GM19397 (cell line): ENCODE measurements around the gene CABP1.
A peak's percentile ranks its signal among the peaks of the same experiment; 100 is the strongest.
"Not testable (repeated sequence)": the region's sequence is repeated elsewhere in the genome, so short reads cannot be mapped to it uniquely, and the experiment has no call there.

Source experiments
- ATAC-seq: cut with Tn5 transposase; IDR thresholded peaks from one replicate; pipeline ENCODE4 v1.9.1; 2021; ENCODE audit warnings: mild to moderate bottlenecking, moderate library complexity; ENCODE audit not compliant: unreplicated experiment

The CABP1 gene

DNA sequence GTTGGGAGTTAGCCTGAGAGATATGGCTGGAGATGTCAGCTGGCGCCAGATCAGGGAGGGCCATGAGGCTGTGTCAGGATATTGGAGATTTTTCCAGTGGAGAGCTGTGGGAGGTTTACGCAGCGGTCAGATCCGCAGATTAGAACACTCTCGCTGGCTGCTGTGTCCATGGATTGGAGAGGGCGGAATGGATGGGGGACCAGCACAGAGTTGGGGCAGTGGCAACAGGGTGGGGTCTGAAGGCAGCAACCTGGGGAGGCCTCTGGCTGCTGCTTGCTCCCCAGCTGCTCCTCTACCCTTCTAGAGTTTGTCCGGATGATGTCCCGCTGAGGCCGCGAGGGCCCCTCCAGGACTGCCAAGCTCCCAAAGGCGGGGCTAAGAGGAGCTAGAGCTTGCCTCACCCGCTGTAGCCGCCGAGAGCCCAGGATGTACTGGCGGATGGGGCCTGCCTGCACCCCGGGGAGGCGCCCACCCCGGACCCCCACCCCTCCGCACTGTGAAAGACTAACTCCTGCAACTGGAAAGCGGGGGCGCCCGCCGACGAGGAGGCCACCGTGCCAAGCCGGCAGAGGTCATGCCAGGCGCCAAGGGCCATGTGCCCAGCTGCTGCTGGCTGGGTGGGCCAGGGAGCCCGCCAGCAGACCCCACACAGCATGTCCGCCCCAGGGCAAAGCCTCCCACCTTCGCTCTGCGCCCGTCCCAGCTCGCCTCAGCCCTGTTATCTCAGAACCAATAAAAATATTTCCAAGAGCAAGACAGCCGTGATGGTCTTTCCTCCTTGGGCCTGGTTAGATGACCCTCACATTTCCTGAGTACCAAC lies 26.4 kb downstream of the CABP1 start:
- no peak for ATAC-seq

DNA sequence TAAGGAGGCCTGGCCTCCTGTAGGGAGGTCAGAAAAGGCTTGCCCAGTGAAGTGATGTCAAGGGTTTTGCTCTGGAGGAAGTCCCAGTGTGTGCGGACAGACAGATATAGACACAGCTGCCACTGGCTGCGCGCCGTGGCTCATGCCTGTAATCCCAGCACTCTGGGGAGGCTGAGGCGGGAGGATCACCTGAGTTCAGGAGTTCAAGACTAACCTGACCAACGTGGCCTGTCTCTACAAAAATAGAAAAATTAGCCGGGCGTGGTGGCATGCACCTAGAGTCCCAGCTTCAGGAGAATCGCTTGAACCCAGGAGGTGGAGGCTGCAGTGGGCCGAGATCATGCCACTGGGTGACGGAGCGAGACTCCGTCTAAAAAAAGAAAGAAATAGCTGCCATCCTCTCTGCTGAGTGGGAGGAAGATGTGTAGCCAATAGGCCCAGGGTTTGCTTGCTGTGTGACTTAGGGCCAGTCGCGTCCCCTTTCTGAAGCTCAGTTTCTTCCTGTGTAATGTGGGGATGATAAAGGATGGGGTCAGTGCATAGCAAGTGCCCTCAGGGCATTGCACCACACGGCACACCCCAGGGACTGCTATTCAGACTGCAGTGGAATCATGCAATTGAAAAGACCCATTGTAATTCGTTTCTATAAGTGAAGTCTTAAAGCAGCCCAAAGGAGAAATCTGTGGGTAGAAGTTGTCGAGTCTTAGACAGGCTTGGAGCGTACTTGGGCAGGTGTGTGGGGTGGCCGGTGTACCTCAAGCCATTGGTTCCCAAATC lies 27.9 kb downstream of the CABP1 start:
- no peak for ATAC-seq

DNA sequence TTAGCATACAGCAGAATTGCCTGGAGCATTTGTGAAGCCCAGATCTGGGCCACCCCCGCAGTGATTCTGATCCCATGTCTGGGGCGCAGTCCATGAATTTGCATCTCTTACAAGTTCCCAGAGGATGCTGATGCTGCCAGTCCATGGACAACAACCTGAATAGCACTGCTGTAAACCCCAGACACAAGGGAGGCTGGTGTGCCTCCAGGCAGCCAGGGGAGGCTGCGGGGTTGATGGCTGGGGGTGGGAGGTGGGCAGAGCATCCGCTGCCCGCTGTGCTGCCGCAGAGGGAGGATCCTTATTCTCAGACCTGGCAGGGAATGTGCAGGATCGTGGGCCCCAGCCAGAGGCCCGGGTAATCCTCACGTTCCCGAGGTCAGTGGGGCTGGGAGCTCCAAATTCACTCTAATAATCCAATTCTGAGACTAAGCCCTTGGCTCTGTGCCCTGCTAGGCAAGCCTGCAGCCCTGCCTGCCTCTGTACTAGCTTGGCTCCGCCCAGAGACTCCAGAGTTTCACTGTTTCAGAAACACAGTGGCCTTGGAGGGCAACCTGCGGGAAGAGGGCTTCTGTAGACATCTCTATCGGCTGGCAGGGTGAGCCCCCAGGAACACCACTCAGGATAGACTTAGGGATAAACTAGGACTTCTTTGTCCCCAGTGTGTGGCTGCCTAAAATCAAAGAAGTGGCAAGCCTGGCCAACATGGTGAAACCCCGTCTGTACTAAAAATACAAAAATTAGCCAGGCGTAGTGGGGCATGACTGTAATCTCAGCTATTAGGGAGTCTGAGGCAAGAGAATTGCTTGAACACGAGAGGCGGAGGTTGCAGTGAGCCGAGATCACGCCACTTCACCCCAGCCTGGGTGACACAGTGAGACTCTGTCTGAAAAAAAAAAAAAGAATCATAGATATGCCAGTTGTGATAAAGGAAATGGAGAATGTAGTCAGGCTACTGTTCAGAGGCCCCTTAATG lies 28.7 kb downstream of the CABP1 start:
- peak; percentile 53 for ATAC-seq

- ATAC-seq: not testable (repeated sequence)
These were observed 29.8 kb downstream of the CABP1 start for GRCh38 chr12:120670237-120670636.

- ATAC-seq: no peak
These were observed 30.2 kb downstream of the CABP1 start for GRCh38 chr12:120670667-120671066.

- ATAC-seq: no peak
These were observed 33.7 kb downstream of the CABP1 start for GRCh38 chr12:120674097-120674636.

DNA sequence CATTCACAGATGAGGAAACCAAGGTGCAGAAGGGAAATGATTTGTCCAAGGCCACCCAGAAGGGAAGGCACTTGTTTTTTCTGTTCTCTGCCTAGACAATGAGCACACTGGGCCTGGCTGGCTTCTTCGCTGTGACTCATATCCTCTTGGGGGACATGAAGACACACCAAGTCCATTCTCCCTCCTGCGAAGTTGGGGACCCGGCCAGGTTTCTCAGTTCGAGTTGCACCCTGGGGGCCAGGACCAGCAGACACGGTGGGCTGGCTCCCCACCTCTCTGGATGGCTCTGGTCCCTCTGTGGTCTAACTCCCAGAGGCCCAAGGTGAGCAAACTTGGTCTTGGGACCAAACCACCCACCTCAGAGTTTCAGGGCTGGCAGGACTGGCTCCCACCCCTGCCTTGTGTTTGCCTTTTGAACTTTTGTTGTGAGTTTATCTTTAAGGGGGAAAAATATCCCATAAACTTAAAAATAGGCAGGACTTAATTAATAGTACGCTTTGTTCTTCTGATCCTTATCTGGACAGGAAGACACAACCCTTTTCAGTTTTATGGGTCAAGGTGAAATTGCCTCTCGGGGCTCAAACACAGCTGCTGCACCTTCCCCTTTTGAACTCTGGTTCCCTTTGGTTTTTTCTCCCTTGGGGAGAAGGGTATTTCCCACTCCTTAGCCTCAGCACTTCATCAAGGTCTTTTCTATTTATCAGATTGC lies 37.5 kb downstream of the CABP1 start:
- peak; percentile 47 for ATAC-seq

DNA sequence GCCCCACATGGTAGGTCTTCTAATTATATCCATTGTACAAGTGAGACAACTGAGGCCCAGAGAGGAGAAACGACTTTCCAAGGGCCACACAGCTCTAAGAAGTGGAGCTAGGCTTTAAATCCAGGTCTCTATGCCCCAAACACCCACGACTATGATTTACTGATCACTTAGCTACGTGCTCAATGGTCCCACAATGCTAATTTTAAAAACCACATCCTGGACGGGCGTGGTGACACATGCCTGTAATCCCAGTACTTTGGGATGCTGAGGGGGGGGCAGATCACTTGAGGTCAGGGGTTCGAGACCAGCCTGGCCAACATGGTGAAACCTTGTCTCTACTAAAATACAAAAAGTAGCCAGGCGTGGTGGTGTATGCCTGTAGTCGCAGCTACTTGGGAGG lies 38.1 kb downstream of the CABP1 start:
- ATAC-seq: no peak

GRCh38 chr12:120680165-120680738 lies 39.8 kb downstream of the CABP1 start:
- no peak for ATAC-seq

DNA sequence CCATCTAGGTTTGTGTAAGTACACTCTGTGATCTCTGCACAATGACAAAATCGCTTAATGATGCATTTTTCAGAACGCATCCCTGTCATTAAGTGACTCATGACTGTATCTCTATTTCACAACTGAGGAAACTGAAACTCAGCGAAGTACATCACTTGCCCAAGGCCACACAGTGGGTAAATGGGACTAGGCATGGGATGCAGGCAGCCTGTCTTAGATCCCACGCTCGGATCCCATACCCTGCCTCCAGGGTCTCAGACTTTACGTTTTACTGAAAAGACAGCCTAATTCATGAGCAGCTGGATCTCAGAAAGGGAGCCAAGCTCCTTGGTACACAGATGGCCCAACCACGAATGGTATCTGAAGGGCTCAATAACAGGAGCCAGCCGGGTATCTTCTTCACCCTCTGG lies 44.1 kb downstream of the CABP1 start:
- no peak for ATAC-seq

DNA sequence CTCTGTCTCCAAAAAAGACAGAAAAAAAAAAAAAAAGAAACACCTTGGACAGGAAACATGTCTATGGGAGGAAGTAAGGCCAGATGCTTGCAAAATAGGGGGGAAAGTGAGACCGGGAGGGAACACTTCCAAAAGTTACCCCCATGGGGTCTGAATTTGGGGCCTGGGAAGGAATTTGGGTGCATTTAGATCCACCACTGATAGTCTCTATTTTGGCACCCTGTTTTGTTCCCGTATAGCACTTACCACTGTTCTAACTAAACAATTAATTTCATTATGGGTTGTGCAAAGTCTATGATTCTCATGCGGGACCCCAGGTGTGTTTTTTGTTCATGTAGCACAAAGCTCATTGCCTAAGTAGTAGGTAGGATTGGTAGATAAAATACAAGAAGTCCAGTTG lies 45.1 kb downstream of the CABP1 start:
- no peak for ATAC-seq

DNA sequence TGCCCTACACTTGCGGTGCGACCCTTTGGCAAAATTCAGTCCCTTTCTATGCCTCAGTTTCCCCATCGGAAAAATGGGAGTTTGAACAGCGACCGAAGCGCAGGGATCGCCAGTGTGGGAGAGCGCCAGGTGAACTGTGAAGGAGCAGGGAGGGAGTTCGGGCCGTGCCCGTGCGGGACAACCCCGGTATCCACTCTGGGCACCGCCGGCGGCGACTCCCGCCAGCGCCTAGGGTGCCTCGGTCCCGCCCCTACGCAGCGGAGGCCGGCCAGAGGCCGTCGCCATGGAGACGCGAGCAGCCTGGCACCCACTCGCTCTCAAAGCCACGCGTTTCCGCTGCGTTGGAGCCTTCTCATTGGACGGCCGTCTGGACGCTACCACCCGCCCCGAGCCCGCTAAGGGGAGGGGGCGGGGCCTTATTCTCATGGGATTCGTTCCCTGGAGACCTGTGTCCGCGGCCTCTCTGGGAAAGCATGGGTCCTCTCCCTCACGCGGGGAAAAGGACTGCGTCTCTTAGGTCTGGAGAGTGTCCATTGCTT lies 45.8 kb downstream of the CABP1 start:
- peak; percentile 75 for ATAC-seq

- ATAC-seq: peak; percentile 66
These were observed 46.5 kb downstream of the CABP1 start, which contains the start of gene MLEC for GRCh38 chr12:120686690-120687577. MLEC (plus strand) TSS chr12:120687149; CDS start chr12:120687297, 148 bp downstream.

DNA sequence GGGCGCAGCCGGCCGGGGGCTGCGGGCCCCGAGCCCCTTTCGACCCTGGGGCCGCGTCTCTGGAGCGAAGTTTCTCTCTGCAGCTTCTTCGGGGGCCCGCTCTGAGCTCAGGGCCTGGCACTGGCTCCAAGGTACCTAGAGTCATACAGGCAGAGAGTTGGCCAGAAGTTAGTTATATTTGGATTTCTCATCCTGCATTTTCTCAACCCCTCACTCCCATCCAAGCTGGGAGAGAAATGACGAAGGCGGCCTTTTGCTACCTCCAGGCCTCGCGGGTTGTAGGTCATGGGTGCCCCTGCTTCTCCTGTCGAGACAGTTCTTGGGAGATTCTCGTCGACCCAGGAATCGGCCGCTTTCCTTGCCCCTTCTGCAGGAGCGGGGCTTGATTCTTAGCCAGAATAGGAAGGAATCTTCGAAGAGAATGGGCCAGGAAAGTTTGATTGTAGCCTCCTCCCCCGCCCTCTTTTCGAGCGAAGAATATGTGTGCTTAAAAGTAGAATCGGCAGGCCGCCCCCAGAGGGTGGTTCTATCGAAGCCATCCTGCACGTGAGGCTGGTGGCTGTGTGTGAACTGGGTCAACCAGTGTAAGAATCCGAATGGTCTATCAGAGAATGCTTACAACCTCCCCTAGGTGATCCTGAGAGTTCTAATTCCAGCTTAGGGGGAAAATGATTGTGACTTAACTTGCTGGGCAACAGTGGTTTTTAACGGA lies 47.3 kb downstream of the CABP1 start:
- ATAC-seq: no peak

GRCh38 chr12:120688527-120689071 lies 48.2 kb downstream of the CABP1 start:
- no peak for ATAC-seq

DNA sequence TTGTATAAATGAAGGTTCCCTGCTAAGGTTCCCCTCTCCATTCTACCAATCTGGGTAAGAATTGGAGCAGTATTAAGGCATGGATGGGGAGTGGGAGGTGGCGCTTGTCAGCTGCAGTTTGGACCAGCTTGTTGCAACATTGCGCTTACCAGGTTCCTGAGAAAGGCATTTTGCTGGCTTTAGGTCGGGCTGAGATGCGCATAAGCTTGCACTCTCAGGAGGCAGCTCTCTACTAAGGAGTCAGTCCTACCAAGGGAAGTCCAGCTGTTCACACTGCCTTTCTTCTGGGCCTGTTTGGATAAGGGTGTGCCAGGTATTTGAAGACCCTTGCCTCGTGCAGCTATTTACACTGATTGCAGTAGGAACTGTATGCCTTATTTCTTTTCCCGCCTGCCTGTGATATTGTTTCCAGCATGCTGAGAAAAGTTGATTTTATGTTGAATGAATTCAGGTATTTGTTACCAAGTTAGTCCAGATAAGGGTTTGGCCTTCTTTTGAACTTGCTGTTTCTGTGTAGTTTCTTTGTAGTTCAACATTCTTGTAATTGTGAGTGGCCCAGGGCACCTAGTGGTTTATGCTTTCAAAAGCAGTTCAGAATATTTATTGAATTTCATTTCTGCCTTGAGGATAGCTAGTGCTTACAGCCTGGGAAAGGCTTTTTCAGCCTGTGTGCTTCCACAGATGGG lies 49.1 kb downstream of the CABP1 start:
- ATAC-seq: no peak

GRCh38 chr12:120690083-120690450 lies 49.6 kb downstream of the CABP1 start:
- no peak for ATAC-seq
